ENCODE measurements around the gene TBC1D28. TPM values are rescaled to one million over a fixed set of nuclear protein-coding genes. Genes with fewer than 3 reads are reported as not detected.
"Not testable (repeated sequence)": the region's sequence is repeated elsewhere in the genome, so short reads cannot be mapped to it uniquely, and the experiment has no call there.

Gene TBC1D28
- total RNA-seq: not detected

- H3K27ac ChIP-seq; H3K27me3 ChIP-seq; H3K4me3 ChIP-seq; H3K4me1 ChIP-seq; H3K36me3 ChIP-seq; H3K9me3 ChIP-seq; DNase-seq; intact Hi-C loops (cut with DNase I; ENCODE audit: low total_unique reads); in situ Hi-C loops (cut with MboI; ENCODE audit: low pct_ligation_motif_present in 1 of 4, low pct_unique_long_range_greater_than_20kb in 1 of 4, low sequenced_read_pairs in 3 of 4): not testable (repeated sequence)
- 87% methylated on average over 8 of the region's 9 CpGs; no CpG with 5 or more reads in 1 of the 2 donors for WGBS, 2 donors (ENCODE audit: low coverage in 1 of 2)
Observed at GRCh38 chr17:18644291-18644690, at the start of gene TBC1D28. TSS of gene TBC1D28 (minus strand) at chr17:18644391. CDS start at chr17:18641352, 3,039 bp downstream.

- in situ Hi-C loops (cut with MboI; ENCODE audit: low pct_ligation_motif_present in 1 of 4, low pct_unique_long_range_greater_than_20kb in 1 of 4, low sequenced_read_pairs in 3 of 4); intact Hi-C loops (cut with DNase I; ENCODE audit: low total_unique reads); DNase-seq; H3K4me1 ChIP-seq; H3K36me3 ChIP-seq; H3K9me3 ChIP-seq; H3K27me3 ChIP-seq: not testable (repeated sequence)
- WGBS, 2 donors (ENCODE audit: low coverage in 1 of 2): 5% methylated on average over 3 of the region's 3 CpGs; no CpG with 5 or more reads in 1 of the 2 donors
- peak overlapping the region in 2 of 4 donors; percentile 48 to 66 for H3K4me3 ChIP-seq
- peak overlapping the region in 1 of 4 donors; percentile 38 for H3K27ac ChIP-seq
Observed at GRCh38 chr17:18682668-18683067, 38.5 kb upstream of the TBC1D28 start.

GRCh38 chr17:18681767-18682571, 37.8 kb upstream of the TBC1D28 start, which contains the start of gene FOXO3B:
TSS of gene FOXO3B (minus strand) at chr17:18682314. CDS start at chr17:18681651, 663 bp downstream.
- peak; percentile 94 for DNase-seq
- peak in 1 of 3 donors; percentile 23 for TF ChIP-seq POLR2AphosphoS5 (IDR thresholded peaks at IDR 0.05)
- WGBS, 2 donors (ENCODE audit: low coverage in 1 of 2): 0% methylated on average over 39 of the region's 58 CpGs; no CpG with 5 or more reads in 1 of the 2 donors
- intact Hi-C loops (cut with DNase I; ENCODE audit: low total_unique reads); in situ Hi-C loops (cut with MboI; ENCODE audit: low pct_ligation_motif_present in 1 of 4, low pct_unique_long_range_greater_than_20kb in 1 of 4, low sequenced_read_pairs in 3 of 4); H3K27me3 ChIP-seq; H3K36me3 ChIP-seq; H3K9me3 ChIP-seq; H3K4me1 ChIP-seq: not testable (repeated sequence)
- Histone ChIP-seq H3K27ac (peak within 1 kb of the TSS; percentile 38 to 68 (median 51)), H3K4me3 (peak within 1 kb of the TSS; percentile 5 to 66 (median 46))

- intact Hi-C loops (cut with DNase I; ENCODE audit: low total_unique reads); H3K4me3 ChIP-seq; H3K4me1 ChIP-seq; H3K9me3 ChIP-seq; H3K36me3 ChIP-seq; in situ Hi-C loops (cut with MboI; ENCODE audit: low pct_ligation_motif_present in 1 of 4, low pct_unique_long_range_greater_than_20kb in 1 of 4, low sequenced_read_pairs in 3 of 4); DNase-seq; H3K27ac ChIP-seq; H3K27me3 ChIP-seq: not testable (repeated sequence)
- 97% methylated on average over 27 of the region's 29 CpGs; no CpG with 5 or more reads in 1 of the 2 donors for WGBS, 2 donors (ENCODE audit: low coverage in 1 of 2)
Observed at GRCh38 chr17:18677381-18677780, 33.2 kb upstream of the TBC1D28 start.

- intact Hi-C loops (cut with DNase I; ENCODE audit: low total_unique reads); H3K4me3 ChIP-seq; H3K4me1 ChIP-seq; H3K27me3 ChIP-seq; H3K27ac ChIP-seq; in situ Hi-C loops (cut with MboI; ENCODE audit: low pct_ligation_motif_present in 1 of 4, low pct_unique_long_range_greater_than_20kb in 1 of 4, low sequenced_read_pairs in 3 of 4); DNase-seq; H3K9me3 ChIP-seq; H3K36me3 ChIP-seq: not testable (repeated sequence)
- 98 to 100% methylated on average over 2 to 3 of the region's 3 CpGs for WGBS, 2 donors (ENCODE audit: low coverage in 1 of 2)
Observed at GRCh38 chr17:18676928-18677327, 32.7 kb upstream of the TBC1D28 start.

- H3K27me3 ChIP-seq; H3K4me1 ChIP-seq; H3K36me3 ChIP-seq; intact Hi-C loops (cut with DNase I; ENCODE audit: low total_unique reads); DNase-seq; in situ Hi-C loops (cut with MboI; ENCODE audit: low pct_ligation_motif_present in 1 of 4, low pct_unique_long_range_greater_than_20kb in 1 of 4, low sequenced_read_pairs in 3 of 4); H3K9me3 ChIP-seq; H3K27ac ChIP-seq; H3K4me3 ChIP-seq: not testable (repeated sequence)
- 98% methylated on average over 52 of the region's 102 CpGs; no CpG with 5 or more reads in 1 of the 2 donors for WGBS, 2 donors (ENCODE audit: low coverage in 1 of 2)
Observed at GRCh38 chr17:18672395-18673227, 28.4 kb upstream of the TBC1D28 start.

GRCh38 chr17:18668625-18669024, 24.4 kb upstream of the TBC1D28 start:
- 95 to 100% methylated on average over 1 of the region's 1 CpG for WGBS, 2 donors (ENCODE audit: low coverage in 1 of 2)

GRCh38 chr17:18667535-18667934, 23.3 kb upstream of the TBC1D28 start:
- H3K36me3 ChIP-seq; DNase-seq; H3K4me3 ChIP-seq; intact Hi-C loops (cut with DNase I; ENCODE audit: low total_unique reads); H3K27ac ChIP-seq; H3K27me3 ChIP-seq; H3K4me1 ChIP-seq; in situ Hi-C loops (cut with MboI; ENCODE audit: low pct_ligation_motif_present in 1 of 4, low pct_unique_long_range_greater_than_20kb in 1 of 4, low sequenced_read_pairs in 3 of 4): not testable (repeated sequence)
- WGBS, 2 donors (ENCODE audit: low coverage in 1 of 2): 100% methylated on average over 3 of the region's 3 CpGs; no CpG with 5 or more reads in 1 of the 2 donors
- peaks cover 0 to 15% of the 10 kb centered on the region in 2 donors for H3K9me3 ChIP-seq

More at GRCh38 chr17:18668625-18669024, 24.4 kb upstream of the TBC1D28 start:
- H3K4me1 ChIP-seq; intact Hi-C loops (cut with DNase I; ENCODE audit: low total_unique reads); H3K4me3 ChIP-seq; H3K36me3 ChIP-seq; in situ Hi-C loops (cut with MboI; ENCODE audit: low pct_ligation_motif_present in 1 of 4, low pct_unique_long_range_greater_than_20kb in 1 of 4, low sequenced_read_pairs in 3 of 4); H3K27me3 ChIP-seq; DNase-seq; H3K9me3 ChIP-seq; H3K27ac ChIP-seq: not testable (repeated sequence)

- H3K27me3 ChIP-seq; intact Hi-C loops (cut with DNase I; ENCODE audit: low total_unique reads); H3K36me3 ChIP-seq; H3K4me1 ChIP-seq; in situ Hi-C loops (cut with MboI; ENCODE audit: low pct_ligation_motif_present in 1 of 4, low pct_unique_long_range_greater_than_20kb in 1 of 4, low sequenced_read_pairs in 3 of 4); H3K4me3 ChIP-seq; DNase-seq; H3K27ac ChIP-seq: not testable (repeated sequence)
- 100% methylated on average over 2 of the region's 2 CpGs; no CpG with 5 or more reads in 1 of the 2 donors for WGBS, 2 donors (ENCODE audit: low coverage in 1 of 2)
- H3K9me3 ChIP-seq: peaks cover 6 to 22% of the 10 kb centered on the region in 2 donors
Observed at GRCh38 chr17:18666326-18666725, 22.1 kb upstream of the TBC1D28 start.
